RPMI8226 (cell line): ENCODE data around the gene YAP1.

Experiments
- DNase-seq: peaks from one replicate; pipeline ENCODE4 v3.0.0-alpha.2; 2015

The YAP1 gene

DNA sequence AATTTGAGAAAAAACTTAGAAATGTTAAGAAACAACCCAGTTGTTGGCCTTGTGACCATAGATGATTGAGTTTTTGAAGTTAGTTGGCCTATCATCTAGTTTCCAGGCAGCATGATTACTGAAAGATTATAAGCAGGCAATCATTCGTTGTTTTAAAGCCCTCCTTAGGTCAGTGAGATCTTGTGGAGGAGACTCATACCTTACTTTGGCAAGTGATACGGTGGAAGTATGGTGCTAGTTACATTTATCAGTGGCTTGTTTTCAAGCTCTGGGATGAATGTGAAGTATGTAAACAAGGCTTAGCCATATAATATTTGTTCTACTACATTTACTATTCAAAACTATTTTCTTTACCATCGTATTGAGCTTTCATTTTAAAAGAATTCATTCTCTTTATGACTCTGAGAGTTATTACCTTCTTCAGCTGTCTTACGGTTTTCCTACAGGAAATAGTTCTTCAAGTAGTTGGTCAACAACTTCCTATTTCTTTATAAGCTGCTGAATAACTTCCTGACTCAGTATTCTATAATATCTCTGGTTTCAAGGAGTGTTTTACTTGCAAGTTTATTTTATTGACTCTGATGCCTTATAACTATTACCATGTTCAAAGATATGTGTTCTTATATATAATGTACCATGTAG is 7.3 kb downstream of the YAP1 start:
- DNase-seq = no peak

DNA sequence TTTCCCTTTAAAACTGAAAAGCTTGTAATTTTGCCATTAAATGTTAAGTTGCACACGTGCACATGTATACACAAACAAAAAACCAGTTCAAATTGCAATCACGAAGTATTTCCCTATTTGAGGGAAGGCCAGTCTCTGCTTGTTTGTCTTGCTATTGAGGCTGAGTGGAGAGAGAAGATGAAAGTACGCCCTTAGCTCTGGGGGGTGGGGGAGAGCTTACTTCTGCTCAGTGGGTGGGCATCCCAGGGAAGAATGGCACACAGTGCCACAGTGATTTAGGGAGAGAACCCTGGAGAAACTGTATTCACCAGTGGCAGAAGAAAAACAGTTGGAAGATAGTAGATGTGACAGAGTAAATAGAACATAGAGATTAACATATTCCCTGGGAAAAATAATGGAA is 8.7 kb downstream of the YAP1 start:
- DNase-seq = no peak

DNA sequence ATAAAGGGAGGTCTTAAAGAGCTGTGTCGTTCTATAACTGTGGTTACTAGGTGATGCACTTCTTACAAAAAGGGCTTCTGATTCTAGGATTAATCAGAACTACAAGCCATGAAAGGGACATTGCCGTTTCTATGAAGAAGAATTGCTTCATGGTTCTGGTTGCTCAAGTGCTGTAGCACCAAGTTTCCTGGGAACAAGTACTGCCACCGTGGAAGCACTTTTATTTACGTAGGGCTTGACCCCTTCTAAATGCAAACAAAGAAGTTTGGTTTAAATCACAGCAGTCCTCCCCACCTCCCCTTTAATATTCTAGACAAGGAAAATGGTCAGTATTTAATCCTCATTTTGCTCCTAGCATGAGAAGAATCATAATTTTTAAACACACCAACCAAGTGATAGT is 9.8 kb downstream of the YAP1 start:
- DNase-seq = no peak

DNA sequence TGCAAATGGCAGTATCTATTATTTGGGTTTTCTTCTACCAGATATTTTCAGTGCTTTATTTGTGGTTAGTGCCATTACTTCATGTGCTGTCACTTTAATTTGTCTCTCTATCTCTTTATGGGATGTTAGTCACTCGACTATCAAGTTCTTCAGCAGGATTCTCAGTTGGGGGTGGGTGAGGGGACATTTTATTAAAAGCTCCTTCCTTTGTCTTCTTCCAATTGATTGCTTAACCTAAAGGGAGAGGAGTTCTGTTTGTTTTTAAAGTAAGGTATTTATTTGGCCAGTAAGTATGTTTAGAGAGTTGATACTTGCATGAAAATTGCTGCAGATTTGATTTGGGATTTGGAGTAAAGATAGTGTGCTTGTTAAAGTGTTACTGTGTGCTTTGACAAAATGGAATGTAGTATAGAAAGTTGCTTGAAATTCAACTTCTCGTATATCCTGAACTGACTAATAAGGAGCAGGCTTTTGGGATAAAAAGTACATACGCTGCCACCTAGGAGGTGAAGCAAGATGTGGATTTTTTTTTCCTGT is 10.3 kb downstream of the YAP1 start:
- DNase-seq = no peak

DNA sequence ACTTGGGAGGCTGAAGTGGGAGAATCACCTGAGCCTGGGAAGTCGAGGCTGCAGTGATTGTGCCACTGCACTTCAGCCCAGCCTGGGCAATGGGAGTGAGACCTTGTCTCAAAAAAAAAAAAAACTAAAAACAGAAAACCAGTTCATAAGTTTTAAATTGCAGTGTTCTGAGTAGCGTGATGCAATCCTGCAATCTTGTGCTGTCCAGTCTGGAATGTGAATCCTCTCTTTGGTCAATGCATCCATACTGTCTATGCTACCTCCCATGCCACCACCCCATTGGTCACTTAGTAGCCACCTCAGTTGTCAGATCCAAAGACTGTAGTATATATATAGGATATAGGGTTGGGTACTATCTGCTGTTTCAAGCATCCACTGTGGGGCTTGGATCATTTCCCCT is 11.1 kb downstream of the YAP1 start:
- no peak for DNase-seq

DNA sequence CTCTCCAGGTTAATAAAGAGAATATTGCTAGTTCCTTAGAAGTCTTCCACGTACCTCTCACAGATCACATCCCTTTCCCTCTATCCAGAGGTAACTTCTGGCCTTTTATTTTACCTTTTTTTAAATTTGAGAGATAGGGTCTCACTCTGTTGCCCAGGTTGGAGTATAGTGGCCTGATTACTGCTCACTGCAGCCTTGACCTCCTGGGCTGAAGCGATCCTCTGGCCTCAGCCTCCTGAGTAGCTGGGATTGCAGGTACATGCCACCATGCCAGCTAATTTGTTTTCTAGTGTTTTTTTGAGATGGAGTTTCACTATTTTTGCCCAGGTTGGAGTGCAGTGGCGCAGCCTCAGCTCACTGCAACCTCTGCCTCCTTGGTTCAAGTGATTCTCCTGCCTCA is 24.4 kb downstream of the YAP1 start:
- DNase-seq = no peak

DNA sequence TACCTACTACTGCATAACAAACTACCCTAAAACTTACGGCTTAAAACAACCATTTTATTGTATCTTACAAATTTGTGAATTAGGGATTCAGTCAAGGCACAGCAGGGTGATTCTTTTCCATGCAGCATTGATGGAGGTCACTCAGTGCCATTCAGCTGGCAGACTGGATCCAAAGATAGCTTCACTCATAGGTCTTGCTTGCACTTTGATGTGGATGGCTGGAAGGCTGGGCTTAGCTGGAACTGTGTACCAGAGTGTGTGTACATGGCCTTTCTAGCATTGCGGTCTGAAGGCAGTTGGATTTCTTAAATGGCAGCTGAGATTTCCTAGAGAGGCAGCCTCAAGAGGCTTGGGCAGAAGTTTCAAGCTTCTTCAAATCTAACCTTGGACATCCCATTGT is 25.0 kb downstream of the YAP1 start:
- DNase-seq = no peak

DNA sequence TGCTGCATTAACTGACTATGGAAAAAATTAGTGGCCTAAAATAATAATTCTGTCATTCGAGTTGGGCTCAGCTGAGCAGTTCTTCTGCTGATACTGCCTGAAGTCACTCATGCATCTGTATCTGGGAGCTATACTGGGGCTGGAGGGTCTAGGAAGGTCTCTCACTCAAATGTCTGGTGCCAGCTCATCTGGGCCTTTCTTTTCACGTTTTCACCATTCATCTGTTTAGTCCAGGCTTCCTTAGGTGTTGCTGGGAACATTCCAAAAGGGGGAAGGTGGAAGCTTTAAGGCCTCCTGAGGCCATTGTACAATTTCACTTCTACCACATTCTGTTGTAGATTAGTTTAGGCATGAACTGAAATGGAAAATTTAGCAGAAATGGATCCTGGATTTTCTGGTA is 28.0 kb downstream of the YAP1 start:
- no peak for DNase-seq

DNA sequence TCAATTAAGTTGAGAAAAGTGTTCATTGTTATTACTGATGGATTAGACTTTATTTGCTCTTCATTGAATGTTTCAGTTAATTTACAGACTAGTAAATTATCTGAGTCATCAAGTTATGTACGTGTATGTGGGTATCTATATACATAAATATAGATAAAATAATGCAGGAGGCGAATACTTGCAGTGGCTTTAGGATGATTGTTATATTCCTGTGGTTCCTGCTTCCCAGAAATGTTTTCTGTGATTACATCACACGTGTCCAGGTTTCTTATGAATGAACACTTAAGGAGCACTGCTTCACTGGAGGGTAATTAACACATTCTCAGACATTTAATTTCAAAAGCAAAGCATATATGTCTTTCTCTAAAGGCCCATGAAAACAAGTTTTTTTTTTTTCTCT is 28.4 kb downstream of the YAP1 start:
- DNase-seq = no peak

DNA sequence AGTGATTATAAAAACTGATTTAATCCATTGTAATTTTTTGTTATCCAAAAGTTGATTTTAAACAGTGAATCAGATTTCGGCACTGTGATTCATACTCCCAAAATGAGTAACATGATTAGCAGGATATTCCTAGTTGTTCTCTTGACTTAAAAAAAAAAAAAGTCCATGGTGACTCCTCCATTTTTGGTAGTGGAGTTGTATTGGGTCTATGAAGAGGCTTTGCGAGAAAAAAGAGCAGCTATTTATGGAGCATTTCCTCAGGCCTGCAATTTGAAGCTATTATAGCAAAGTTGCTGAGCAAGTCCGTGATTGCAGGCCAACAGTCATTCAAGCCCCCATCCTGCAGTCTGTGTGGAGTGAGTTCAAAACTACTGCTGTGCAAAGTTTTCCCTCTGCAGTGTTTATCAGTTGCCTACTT is 28.8 kb downstream of the YAP1 start:
- no peak for DNase-seq

DNA sequence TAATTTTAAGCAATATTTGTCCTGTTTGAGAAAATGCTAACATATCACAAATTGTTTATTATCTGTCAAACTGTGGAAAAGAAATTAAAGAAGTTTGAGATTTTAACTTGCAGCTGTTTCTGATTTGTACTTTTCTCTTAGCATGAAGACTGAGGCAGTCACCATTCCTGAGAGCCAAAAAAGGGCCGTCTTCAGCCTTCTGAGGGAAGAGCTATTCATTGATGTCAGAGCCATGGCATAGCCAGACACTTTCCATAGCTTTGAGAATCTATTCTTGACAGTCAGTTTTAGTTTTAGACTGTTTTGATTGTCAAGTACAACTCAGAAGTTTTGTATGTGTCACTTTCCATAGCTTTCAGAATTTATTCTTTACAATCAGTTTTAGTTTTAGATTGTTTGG is 32.1 kb downstream of the YAP1 start:
- no peak for DNase-seq

DNA sequence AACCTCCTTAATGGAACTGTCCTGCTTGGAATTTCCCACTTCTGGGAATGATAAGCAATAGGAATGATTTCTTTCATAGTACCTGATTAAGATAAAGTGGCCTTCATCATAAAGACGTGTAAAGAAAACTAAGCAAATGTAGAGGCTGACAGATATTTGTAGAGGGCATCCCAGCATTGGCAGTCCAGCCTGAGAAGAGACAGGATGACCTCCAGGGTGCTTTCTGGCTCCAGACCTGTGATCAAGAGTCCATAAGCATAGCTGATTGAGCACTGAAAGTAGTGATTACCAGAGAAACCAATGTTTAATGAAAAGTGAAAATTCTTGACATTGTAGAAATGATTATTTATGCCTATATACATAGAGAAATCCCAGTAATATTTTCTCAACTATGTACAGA is 33.6 kb downstream of the YAP1 start:
- DNase-seq = no peak

DNA sequence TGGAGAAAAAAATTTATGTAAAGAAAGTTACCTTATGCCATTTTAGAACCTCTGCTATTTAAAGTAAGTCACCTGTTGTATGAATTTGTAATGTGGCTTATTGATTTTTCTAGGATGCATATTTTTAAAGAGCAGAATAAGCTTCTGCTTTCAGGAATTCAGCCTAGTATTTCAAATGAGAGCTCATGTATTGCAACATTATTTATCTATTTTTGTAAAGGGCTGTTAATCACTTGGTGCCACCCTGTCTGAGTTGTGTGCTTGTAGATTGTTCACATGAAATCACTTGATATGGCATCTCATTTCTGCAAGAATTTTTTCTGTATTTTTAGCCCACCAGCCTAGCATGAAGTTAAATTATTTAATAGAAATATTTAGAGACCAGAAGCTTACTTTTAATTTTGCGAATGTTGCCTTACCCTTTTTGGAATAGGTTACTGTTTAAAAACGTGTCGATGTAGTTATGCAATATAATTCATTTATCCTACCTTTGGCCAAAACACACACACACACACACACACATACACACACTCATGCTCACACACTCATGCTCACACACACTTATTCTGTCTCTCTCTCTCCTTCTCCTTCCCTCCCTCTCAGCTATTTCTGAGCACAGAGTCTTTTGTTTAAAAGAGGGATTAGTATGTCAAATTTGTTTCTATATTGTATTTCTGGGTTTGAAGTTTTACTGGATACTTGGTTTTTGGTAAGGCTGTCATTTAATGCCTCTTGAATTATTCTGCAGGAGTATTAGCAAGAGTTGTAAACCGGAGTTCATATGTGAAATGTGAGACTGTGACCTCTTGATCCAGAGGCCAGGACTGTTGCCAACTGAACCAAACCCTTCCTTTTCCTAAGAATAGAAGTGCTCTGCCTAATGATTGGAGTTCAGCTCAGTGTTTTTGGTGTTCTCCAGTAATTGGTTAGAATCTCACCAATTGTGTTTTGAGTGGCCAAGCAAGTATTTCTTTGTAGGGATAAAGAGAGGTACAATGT is 34.4 kb downstream of the YAP1 start:
- no peak for DNase-seq

DNA sequence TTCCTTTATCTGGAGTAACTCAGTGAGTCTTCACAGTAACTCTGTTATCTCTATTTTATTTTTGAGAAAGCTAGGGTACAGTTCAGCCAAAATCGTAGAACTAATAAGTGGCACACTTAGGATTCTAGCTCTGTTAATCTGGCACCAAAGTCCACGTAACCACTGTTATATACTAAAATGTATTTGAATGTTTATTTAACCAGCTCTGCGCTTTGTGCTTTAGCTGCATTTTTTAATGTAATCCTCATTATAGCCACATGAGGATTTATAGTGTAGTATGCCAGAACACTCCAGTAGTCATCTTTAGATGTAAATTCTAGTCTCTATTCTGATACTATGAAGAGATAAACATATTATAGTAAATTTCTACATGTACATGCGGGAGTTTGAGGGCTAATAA is 36.8 kb downstream of the YAP1 start:
- no peak for DNase-seq

DNA sequence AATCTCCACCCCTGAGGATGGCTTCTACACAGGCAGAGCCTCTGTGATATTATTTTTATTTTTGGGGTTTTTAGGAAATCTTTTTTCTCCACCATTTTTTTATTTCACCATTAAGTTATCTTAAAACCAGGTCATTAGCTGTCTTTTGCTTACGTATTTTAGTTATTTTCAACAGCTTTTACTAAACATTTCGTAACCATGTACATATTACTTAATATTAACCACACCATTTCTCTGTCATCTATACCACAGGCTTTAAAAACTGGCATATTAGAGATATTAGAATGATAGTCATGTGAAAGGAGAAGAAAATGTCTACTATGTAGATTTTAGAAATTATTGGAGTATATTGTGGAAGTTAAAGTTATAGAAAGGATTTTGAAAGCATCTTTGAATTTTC is 37.4 kb downstream of the YAP1 start:
- DNase-seq = no peak

DNA sequence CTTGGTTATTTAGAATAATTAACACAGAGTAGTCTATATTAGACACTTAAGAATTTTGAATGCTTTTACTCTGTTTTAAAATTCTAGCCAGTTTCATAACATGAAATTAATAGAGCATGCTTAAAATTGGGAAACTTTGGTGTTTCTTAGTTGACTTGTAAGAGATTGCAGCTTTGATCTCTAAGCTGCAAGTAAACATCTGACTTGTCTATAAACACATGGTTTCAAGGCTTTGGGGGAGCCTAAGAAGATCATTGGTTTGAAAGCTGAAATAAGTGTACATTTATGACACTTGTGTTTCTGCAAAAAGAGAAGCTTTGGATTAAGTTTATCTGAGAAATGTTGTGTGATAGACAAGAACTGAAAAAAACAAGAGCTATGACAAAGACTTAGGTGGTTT is 37.8 kb downstream of the YAP1 start:
- DNase-seq = no peak

DNA sequence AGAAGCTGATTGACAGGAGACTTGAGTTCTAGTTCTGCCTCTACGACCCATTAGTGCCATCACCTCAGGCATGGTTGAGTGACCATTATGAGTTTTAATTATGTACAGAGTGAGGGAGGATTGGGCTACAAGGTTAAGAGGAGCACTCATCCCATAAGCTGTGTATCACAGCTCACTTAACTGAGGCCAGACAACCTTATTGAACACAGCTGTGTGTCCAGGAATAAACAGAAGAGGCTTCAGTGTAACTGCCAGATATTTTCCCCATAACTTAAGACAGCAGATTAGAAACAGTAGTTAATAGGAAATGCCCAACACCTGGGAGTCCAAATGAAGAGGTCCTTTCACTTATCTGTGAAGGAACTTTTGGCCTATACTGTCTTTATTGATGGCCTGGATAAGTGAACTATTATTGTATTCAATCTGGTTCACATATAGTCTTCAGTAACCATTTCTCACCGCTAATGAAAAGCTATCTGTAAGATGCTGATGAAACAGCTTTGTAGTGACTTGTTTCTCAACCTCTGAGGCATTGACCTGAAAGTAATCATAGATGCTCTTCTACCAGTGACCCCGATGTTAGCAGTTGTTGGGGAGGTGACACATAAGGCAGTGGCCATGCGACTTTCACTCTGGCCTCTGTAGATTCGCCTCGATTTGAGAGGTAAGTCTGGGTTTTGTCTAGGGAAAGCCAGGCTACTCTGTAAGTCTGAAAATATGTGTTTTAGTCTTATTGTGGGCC is 41.7 kb downstream of the YAP1 start:
- DNase-seq = no peak

DNA sequence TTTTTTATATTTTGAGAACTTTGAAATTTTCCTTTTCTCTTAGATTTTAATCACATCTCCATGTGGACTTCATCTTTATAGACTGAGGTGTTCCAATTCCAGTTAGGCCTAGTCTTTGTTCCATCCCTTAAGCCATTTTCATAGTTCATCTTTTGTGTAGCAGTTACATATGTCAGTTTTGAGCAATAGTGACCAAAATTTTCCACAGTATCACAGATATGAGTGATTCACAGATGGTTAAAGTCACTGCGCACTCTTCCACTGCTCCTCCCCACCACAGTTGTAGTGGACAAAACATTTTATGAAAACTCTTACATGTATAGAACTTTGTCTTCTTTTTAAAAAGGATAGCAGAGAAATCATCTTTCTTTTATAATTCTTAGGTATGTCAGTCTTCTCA is 42.8 kb downstream of the YAP1 start:
- no peak for DNase-seq

DNA sequence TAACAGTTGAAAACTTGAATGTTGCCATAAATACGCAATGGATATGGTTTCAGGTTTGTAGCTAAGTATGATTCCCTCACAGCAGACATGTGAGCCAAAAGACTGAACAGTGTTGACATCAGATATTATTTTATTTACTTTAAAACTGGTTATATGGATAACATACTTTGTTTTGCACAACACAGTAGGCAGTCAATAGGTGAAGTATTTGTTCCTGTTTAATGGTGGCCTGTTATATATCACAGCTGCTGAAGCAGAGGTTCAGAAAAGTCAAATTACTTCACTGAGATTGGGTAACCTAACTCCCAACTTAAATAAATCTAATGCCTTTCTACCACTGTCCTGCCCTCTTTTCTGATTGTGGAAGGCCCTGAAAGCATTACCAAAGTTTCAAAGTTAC is 44.6 kb downstream of the YAP1 start:
- DNase-seq = no peak

DNA sequence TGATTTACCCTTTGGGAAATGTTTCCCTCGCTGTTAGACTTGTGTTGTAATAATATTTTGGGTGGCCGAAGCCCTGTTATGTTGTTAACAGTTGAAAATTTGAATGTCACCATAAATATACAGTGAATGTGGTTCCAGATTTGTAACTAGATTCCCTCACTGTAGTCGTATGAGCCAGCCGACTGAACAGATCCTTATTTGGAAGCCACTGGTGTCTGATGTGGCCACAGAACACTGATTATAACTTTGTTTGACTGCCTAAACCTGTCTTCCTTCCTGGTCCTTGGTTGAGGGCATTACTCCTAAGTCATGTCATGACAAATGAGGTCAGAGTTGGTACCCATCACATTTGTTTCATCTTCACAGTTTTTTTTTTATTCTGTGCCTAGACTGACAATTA is 45.4 kb downstream of the YAP1 start:
- DNase-seq = no peak

DNA sequence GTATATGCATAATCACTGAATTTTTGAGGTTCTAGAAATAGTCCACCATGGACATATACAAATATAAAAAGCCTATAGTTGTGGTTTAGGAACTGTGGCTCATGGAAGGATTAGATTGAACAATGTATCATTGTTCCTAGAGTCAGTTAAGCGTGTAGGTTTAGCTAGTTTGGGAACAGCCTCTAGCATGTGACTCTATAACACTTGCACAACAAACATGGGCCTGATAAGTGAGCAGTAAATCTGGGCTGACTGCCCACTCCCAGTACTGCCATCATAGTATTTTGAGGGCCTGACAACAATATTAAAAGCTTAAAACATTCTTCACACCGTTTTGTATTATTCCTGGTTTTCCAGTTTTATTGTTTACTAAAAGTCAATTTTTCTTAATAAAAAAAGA is 47.0 kb downstream of the YAP1 start:
- DNase-seq = no peak

DNA sequence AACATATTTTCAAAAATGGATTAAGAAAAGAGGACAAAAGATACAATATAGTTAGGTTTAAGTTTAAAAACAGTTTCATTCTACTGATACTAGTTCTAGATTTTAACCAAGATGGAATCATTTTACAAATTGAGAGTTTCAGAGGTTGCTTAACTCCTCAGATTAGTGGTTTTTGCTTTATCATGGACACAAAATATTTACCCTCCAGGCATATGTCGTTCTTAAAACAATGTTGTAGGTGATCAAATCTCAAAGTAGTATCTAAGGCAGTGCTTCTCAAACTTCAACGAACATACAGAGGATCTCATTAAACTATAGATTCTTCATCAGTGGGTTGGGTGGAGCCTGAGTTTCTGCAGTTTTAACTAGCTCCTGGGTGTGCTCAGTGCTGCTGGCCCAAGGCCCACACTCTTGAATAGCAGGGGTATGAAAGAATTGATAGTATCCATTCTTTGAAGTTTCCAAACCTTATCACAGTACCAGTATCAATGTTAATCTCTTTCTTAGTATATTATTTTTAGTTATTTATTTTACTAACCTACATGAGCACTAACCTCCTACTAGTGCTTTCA is 48.0 kb downstream of the YAP1 start:
- DNase-seq = no peak

DNA sequence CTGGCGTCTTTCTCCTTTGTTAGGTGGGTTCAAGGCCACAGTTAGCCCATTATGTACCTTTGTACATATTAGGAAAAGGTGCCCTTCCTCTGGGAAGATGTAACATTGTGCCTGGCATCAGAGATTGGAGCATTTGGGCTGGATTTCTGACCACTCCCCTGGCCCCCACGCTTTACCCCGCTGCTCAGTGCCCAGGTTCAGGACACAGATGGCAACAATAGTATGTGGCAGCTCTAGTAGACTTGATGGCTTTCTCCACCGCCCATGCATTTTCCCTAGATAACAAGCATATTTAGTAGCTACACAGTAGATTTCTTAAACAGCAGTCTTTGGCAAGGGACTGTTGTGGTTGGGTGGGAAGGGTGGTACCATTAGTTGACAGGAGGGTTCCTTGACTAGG is 53.1 kb downstream of the YAP1 start:
- no peak for DNase-seq
